ENCODE data around the gene SGMS2.

The SGMS2 gene

DNA sequence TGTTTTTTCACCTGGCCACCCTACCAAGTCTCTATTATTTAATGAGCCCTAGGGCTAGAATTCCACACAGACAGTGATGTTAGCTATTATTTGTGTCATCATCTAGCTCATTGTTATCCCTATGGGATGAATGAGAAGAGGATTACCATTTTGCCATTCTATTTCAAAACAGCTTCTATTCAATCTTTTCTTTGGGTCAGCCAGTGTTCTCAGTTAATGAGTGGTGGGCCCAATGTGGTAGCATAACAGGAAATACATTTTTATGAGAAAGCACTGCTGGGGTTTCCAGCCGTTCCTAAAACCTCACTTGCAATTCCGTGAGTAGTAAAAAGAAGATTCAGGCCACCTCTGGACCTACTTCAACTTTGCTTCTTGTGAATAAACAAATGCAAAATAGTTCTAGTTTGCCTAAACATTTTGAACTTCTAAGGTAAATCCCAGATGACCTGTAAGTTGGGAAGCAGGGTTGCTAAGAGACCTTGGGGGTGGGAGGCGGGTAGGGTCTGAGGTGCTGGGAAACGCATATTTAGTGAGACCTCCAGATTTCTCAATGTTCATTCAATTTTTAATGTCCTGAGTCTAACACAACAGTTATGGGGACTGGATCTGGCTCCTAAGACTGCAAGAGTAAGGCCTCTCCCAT lies 81.8 kb downstream of the SGMS2 start:
- Histone ChIP-seq H3K9ac (ENCODE audit: low read length) (no peak overlapping the region), H2BK5ac (ENCODE audit: low read depth, low read length, poor library complexity, severe bottlenecking) (no peak overlapping the region), H2AK5ac (ENCODE audit: low read length, severe bottlenecking) (no peak overlapping the region), H3K14ac (ENCODE audit: low read length in 2 of 2) (no peak overlapping the region), H3K23ac (ENCODE audit: low read length in 2 of 2) (no peak overlapping the region), H2BK120ac (ENCODE audit: low read depth, low read length) (no peak overlapping the region), H3K9me3 (ENCODE audit: control insufficient read depth, low read length) (no peaks in the 10 kb centered on the region), H3K18ac (ENCODE audit: low read depth in 1 of 2, low read length in 2 of 2) (no peak overlapping the region), H2AFZ (ENCODE audit: low read depth, low read length) (no peak overlapping the region), H2BK12ac (ENCODE audit: low read length in 2 of 2) (no peak overlapping the region), H3K4me1 (ENCODE audit: control insufficient read depth, insufficient read depth, low read depth, low read length) (peaks cover 2% of the 10 kb centered on the region), H4K91ac (ENCODE audit: low read length) (no peak overlapping the region), H3K36me3 (ENCODE audit: control insufficient read depth in 1 of 2, insufficient read depth in 2 of 2, low read depth in 1 of 2, low read length in 2 of 2) (peaks cover 0 to 56% of the 10 kb centered on the region in 2 experiments), H2BK15ac (ENCODE audit: low read depth, poor library complexity, severe bottlenecking) (no peak overlapping the region), H3K27ac (ENCODE audit: low read length, poor library complexity, severe bottlenecking) (no peak overlapping the region), H3K4me2 (ENCODE audit: low read length, poor library complexity, severe bottlenecking) (no peak overlapping the region), H3K4ac (ENCODE audit: low read depth in 1 of 2, low read length in 2 of 2) (no peak overlapping the region), H3K27me3 (ENCODE audit: control insufficient read depth in 1 of 2, insufficient read depth in 1 of 2, low read length in 2 of 2) (no peaks in the 10 kb centered on the region), H4K8ac (ENCODE audit: low read length) (no peak overlapping the region), H3K79me1 (replicated peaks; ENCODE audit: low read length, poor library complexity, severe bottlenecking) (peaks cover 5% of the 10 kb centered on the region), H3K4me3 (ENCODE audit: insufficient read depth in 1 of 2, low read depth in 1 of 2, low read length in 2 of 2) (no peak overlapping the region)
- WGBS = 67% methylated on average over 2 of the region's 4 CpGs
- no peak for DNase-seq

DNA sequence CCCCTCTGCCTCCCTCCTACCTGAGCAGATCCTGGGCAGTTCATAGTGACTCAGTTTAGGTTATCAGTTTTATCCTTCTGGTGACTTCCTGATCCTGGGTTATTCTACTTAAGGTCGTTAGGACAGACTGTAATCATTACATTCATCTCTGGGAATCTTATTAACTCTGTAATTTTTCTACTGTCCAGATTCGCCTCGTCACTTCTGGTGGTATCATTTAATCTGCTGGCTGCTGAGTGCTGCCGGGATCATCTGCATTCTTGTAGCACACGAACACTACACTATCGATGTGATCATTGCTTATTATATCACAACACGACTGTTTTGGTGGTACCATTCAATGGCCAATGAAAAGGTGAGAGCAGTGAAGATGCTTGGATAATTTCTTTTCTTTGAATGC lies 83.6 kb downstream of the SGMS2 start:
- Histone ChIP-seq H3K9me3 (ENCODE audit: control insufficient read depth, low read length) (no peaks in the 10 kb centered on the region), H4K91ac (ENCODE audit: low read length) (no peak overlapping the region), H3K4me2 (ENCODE audit: low read length, poor library complexity, severe bottlenecking) (no peak overlapping the region), H2BK12ac (ENCODE audit: low read length in 2 of 2) (no peak overlapping the region), H3K36me3 (ENCODE audit: control insufficient read depth in 1 of 2, insufficient read depth in 2 of 2, low read depth in 1 of 2, low read length in 2 of 2) (peaks cover 0 to 47% of the 10 kb centered on the region in 2 experiments), H2AK5ac (ENCODE audit: low read length, severe bottlenecking) (no peak overlapping the region), H3K27me3 (ENCODE audit: control insufficient read depth in 1 of 2, insufficient read depth in 1 of 2, low read length in 2 of 2) (no peaks in the 10 kb centered on the region), H2BK120ac (ENCODE audit: low read depth, low read length) (no peak overlapping the region), H3K18ac (ENCODE audit: low read depth in 1 of 2, low read length in 2 of 2) (no peak overlapping the region), H3K4me3 (ENCODE audit: insufficient read depth in 1 of 2, low read depth in 1 of 2, low read length in 2 of 2) (no peak overlapping the region), H3K4ac (ENCODE audit: low read depth in 1 of 2, low read length in 2 of 2) (no peak overlapping the region), H4K8ac (ENCODE audit: low read length) (no peak overlapping the region), H2BK5ac (ENCODE audit: low read depth, low read length, poor library complexity, severe bottlenecking) (no peak overlapping the region), H3K79me1 (replicated peaks; ENCODE audit: low read length, poor library complexity, severe bottlenecking) (peaks cover 5% of the 10 kb centered on the region), H3K4me1 (ENCODE audit: control insufficient read depth, insufficient read depth, low read depth, low read length) (no peaks in the 10 kb centered on the region), H3K9ac (ENCODE audit: low read length) (no peak overlapping the region), H2AFZ (ENCODE audit: low read depth, low read length) (no peak overlapping the region), H2BK15ac (ENCODE audit: low read depth, poor library complexity, severe bottlenecking) (no peak overlapping the region), H3K14ac (ENCODE audit: low read length in 2 of 2) (no peak overlapping the region), H3K27ac (ENCODE audit: low read length, poor library complexity, severe bottlenecking) (no peak overlapping the region), H3K23ac (ENCODE audit: low read length in 2 of 2) (no peak overlapping the region)
- DNase-seq = no peak
- 93% methylated on average over 7 of the region's 7 CpGs for WGBS

- Histone ChIP-seq H2BK15ac (ENCODE audit: low read depth, poor library complexity, severe bottlenecking) (no peak overlapping the region), H3K27ac (ENCODE audit: low read length, poor library complexity, severe bottlenecking) (no peak overlapping the region), H2AK5ac (ENCODE audit: low read length, severe bottlenecking) (no peak overlapping the region), H3K9me3 (ENCODE audit: control insufficient read depth, low read length) (no peaks in the 10 kb centered on the region), H4K91ac (ENCODE audit: low read length) (no peak overlapping the region), H3K4me2 (ENCODE audit: low read length, poor library complexity, severe bottlenecking) (no peak overlapping the region), H2BK5ac (ENCODE audit: low read depth, low read length, poor library complexity, severe bottlenecking) (no peak overlapping the region), H3K4ac (ENCODE audit: low read depth in 1 of 2, low read length in 2 of 2) (no peak overlapping the region), H2AFZ (ENCODE audit: low read depth, low read length) (no peak overlapping the region), H3K4me3 (ENCODE audit: insufficient read depth in 1 of 2, low read depth in 1 of 2, low read length in 2 of 2) (no peak overlapping the region), H3K14ac (ENCODE audit: low read length in 2 of 2) (no peak overlapping the region), H3K36me3 (ENCODE audit: control insufficient read depth in 1 of 2, insufficient read depth in 2 of 2, low read depth in 1 of 2, low read length in 2 of 2) (peaks cover 0 to 35% of the 10 kb centered on the region in 2 experiments), H3K23ac (ENCODE audit: low read length in 2 of 2) (no peak overlapping the region), H2BK12ac (ENCODE audit: low read length in 2 of 2) (no peak overlapping the region), H3K79me1 (replicated peaks; ENCODE audit: low read length, poor library complexity, severe bottlenecking) (peaks cover 2% of the 10 kb centered on the region), H3K18ac (ENCODE audit: low read depth in 1 of 2, low read length in 2 of 2) (no peak overlapping the region), H3K9ac (ENCODE audit: low read length) (peak overlapping the region; percentile 46), H2BK120ac (ENCODE audit: low read depth, low read length) (no peak overlapping the region), H3K4me1 (ENCODE audit: control insufficient read depth, insufficient read depth, low read depth, low read length) (no peaks in the 10 kb centered on the region), H3K27me3 (ENCODE audit: control insufficient read depth in 1 of 2, insufficient read depth in 1 of 2, low read length in 2 of 2) (no peaks in the 10 kb centered on the region), H4K8ac (ENCODE audit: low read length) (no peak overlapping the region)
- 0% methylated on average over 1 of the region's 2 CpGs for WGBS
- peak; percentile 73 for DNase-seq
Measured at GRCh38 chr4:107913283-107913899, 88.7 kb downstream of the SGMS2 start.

DNA sequence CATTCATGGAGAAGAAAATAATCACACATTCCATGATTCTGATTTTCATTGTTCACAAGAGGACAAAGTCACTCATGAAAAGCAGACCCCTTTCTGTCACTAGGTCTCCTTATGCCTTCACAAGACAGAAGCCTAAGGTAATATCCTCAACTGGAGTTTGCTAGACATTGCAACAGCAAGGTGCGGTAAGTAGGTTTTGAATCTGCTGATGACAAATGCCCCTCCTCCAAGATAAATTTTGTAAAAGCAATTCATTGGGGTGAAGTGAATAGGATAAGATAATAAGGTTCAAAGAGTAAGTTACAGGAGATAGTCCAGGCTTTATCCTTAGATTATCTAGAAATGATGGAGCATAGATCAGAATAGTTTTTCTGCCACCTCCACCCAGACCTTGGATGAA lies 90.5 kb downstream of the SGMS2 start:
- H2AFZ ChIP-seq (ENCODE audit: low read depth, low read length) = no peak overlapping the region
- H2BK5ac ChIP-seq (ENCODE audit: low read depth, low read length, poor library complexity, severe bottlenecking) = no peak overlapping the region
- no peak overlapping the region for H2BK15ac ChIP-seq (ENCODE audit: low read depth, poor library complexity, severe bottlenecking)
- H3K4ac ChIP-seq (ENCODE audit: low read depth in 1 of 2, low read length in 2 of 2) = no peak overlapping the region
- no peak for DNase-seq
- no peak overlapping the region for H2BK12ac ChIP-seq (ENCODE audit: low read length in 2 of 2)
- peaks cover 12% of the 10 kb centered on the region for H3K9me3 ChIP-seq (ENCODE audit: control insufficient read depth, low read length)
- peaks cover 0 to 19% of the 10 kb centered on the region in 2 experiments for H3K36me3 ChIP-seq (ENCODE audit: control insufficient read depth in 1 of 2, insufficient read depth in 2 of 2, low read depth in 1 of 2, low read length in 2 of 2)
- no peak overlapping the region for H3K27ac ChIP-seq (ENCODE audit: low read length, poor library complexity, severe bottlenecking)
- no peak overlapping the region for H3K23ac ChIP-seq (ENCODE audit: low read length in 2 of 2)
- no peak overlapping the region for H2BK120ac ChIP-seq (ENCODE audit: low read depth, low read length)
- H3K14ac ChIP-seq (ENCODE audit: low read length in 2 of 2) = no peak overlapping the region
- no peak overlapping the region for H4K8ac ChIP-seq (ENCODE audit: low read length)
- WGBS = 100% methylated on average over 1 of the region's 1 CpG
- no peaks in the 10 kb centered on the region for H3K4me1 ChIP-seq (ENCODE audit: control insufficient read depth, insufficient read depth, low read depth, low read length)
- no peak overlapping the region for H3K9ac ChIP-seq (ENCODE audit: low read length)
- H3K4me2 ChIP-seq (ENCODE audit: low read length, poor library complexity, severe bottlenecking) = no peak overlapping the region
- H3K27me3 ChIP-seq (ENCODE audit: control insufficient read depth in 1 of 2, insufficient read depth in 1 of 2, low read length in 2 of 2) = no peaks in the 10 kb centered on the region
- H2AK5ac ChIP-seq (ENCODE audit: low read length, severe bottlenecking) = no peak overlapping the region
- H3K79me1 ChIP-seq (replicated peaks; ENCODE audit: low read length, poor library complexity, severe bottlenecking) = peaks cover 2% of the 10 kb centered on the region
- no peak overlapping the region for H3K4me3 ChIP-seq (ENCODE audit: insufficient read depth in 1 of 2, low read depth in 1 of 2, low read length in 2 of 2)
- H4K91ac ChIP-seq (ENCODE audit: low read length) = no peak overlapping the region
- H3K18ac ChIP-seq (ENCODE audit: low read depth in 1 of 2, low read length in 2 of 2) = no peak overlapping the region
